IMR-90 (cell line): ENCODE data around the gene PRCP. TPM values are rescaled to one million over a fixed set of nuclear protein-coding genes. Genes with fewer than 3 reads are reported as not detected.

Experiments
- ATAC-seq: fragments of 200-7000 bp; cut with Tn5 transposase; 2 replicates; pipeline ENCODE4 v1.9.1; 2020; ENCODE audit warnings: low read depth, mild to moderate bottlenecking, moderate library complexity
- BruUV-seq: library from RNA; stranded (reverse); fragments of 400-500 nt; replicated peaks from 2 replicates; lab custom pipeline; 2021; lab: Mats Ljungman, UMichigan
- CTCF ChIA-PET: fragments of 300-600 bp; formaldehyde crosslinking; extraction: SDS; loops from one replicate; lab custom pipeline; 2021; ENCODE audit warnings: antibody characterized with exemption; lab: Yijun Ruan, JAX
- POLR2A ChIA-PET: fragments of 300-600 bp; sonication (Branson Sonifier 250); formaldehyde crosslinking; loops from one replicate; lab custom pipeline; 2022; ENCODE audit warnings: antibody characterized with exemption; ENCODE audit not compliant: unreplicated experiment; lab: Charles Lee
- DNase-seq: peaks from one replicate; pipeline ENCODE4 v3.0.0; 2013
- H2AFZ ChIP-seq: replicated peaks from 2 replicates; pipeline ENCODE3; 2013; ENCODE audit warnings: low read length, mild to moderate bottlenecking; ENCODE audit not compliant: poor library complexity
- H2AK5ac ChIP-seq: 2 replicates; pipeline ENCODE4 v1.6.1; 2013; ENCODE audit warnings: low read depth, low read length, inconsistent platforms
- H2AK9ac ChIP-seq: replicated peaks from 2 replicates; pipeline ENCODE3; 2013; ENCODE audit warnings: mild to moderate bottlenecking, low read depth, low read length, moderate library complexity; ENCODE audit not compliant: poor library complexity
- H2BK120ac ChIP-seq: 2 replicates; pipeline ENCODE4 v1.6.1; 2013; ENCODE audit warnings: low read depth, low read length, inconsistent platforms
- H2BK15ac ChIP-seq: 3 replicates; pipeline ENCODE4 v1.6.1; 2013; ENCODE audit warnings: low read depth, low read length, inconsistent platforms
- H2BK20ac ChIP-seq: 2 replicates; pipeline ENCODE4 v1.6.1; 2013; ENCODE audit warnings: low read depth, mild to moderate bottlenecking, inconsistent platforms, low read length, moderate library complexity
- H2BK5ac ChIP-seq: 2 replicates; pipeline ENCODE4 v1.6.1; 2013; ENCODE audit warnings: mild to moderate bottlenecking, low read depth, low read length, inconsistent platforms; ENCODE audit not compliant: poor library complexity, severe bottlenecking
- H3K14ac ChIP-seq: replicated peaks from 2 replicates; pipeline ENCODE4 v1.6.1; 2013; ENCODE audit warnings: low read depth, low read length, inconsistent platforms
- H3K18ac ChIP-seq: 2 replicates; pipeline ENCODE4 v1.6.1; 2013; ENCODE audit warnings: low read depth, low read length, control low read depth
- H3K23ac ChIP-seq: 2 replicates; pipeline ENCODE4 v1.6.1; 2013; ENCODE audit warnings: low read depth, low read length, inconsistent platforms
- H3K27ac ChIP-seq: 2 replicates; pipeline ENCODE4 v1.5.1; 2013; ENCODE audit warnings: mild to moderate bottlenecking, control low read depth, low read length; ENCODE audit not compliant: insufficient read depth
- H3K27me3 ChIP-seq: 2 replicates; pipeline ENCODE4 v1.6.1; 2013; ENCODE audit warnings: low read length; ENCODE audit not compliant: control insufficient read depth, insufficient read depth
- H3K36me3 ChIP-seq: 2 replicates; pipeline ENCODE4 v1.6.1; 2013; ENCODE audit warnings: low read length, mixed read lengths; ENCODE audit not compliant: control insufficient read depth, insufficient read depth
- H3K4ac ChIP-seq: 2 replicates; pipeline ENCODE4 v1.6.1; 2013; ENCODE audit warnings: low read depth, low read length, inconsistent platforms
- H3K4me1 ChIP-seq: 2 replicates; pipeline ENCODE4 v1.6.1; 2013; ENCODE audit warnings: low read length, mixed read lengths; ENCODE audit not compliant: control insufficient read depth, insufficient read depth
- H3K4me2 ChIP-seq: 2 replicates; pipeline ENCODE4 v1.6.1; 2013; ENCODE audit warnings: low read depth, mild to moderate bottlenecking, control low read depth, low read length, moderate library complexity
- H3K4me3 ChIP-seq: 2 replicates; pipeline ENCODE4 v1.5.1; 2013; ENCODE audit warnings: low read depth, mild to moderate bottlenecking, control low read depth, low read length, moderate library complexity; ENCODE audit not compliant: insufficient read depth
- H3K56ac ChIP-seq: 2 replicates; pipeline ENCODE4 v1.6.1; 2013; ENCODE audit warnings: low read length, inconsistent platforms; ENCODE audit not compliant: insufficient read depth; ENCODE audit errors: extremely low read depth
- H3K79me1 ChIP-seq, 2 experiments: 2 replicates each; pipeline ENCODE4 v1.6.1; 2013; ENCODE audit warnings: low read length in 2 of 2, inconsistent platforms in 1 of 2, low read depth in 1 of 2
- H3K9ac ChIP-seq: 2 replicates; pipeline ENCODE4 v1.6.1; 2013; ENCODE audit warnings: low read depth, low read length, control low read depth
- H3K9me1 ChIP-seq: 2 replicates; pipeline ENCODE4 v1.6.1; 2013; ENCODE audit warnings: low read length, inconsistent platforms; ENCODE audit not compliant: insufficient read depth
- H3K9me3 ChIP-seq: 2 replicates; pipeline ENCODE4 v1.6.1; 2013; ENCODE audit warnings: low read length; ENCODE audit not compliant: control insufficient read depth, insufficient read depth
- H4K20me1 ChIP-seq: 2 replicates; pipeline ENCODE4 v1.6.1; 2013; ENCODE audit warnings: low read length, inconsistent platforms; ENCODE audit not compliant: insufficient read depth
- H4K5ac ChIP-seq: 2 replicates; pipeline ENCODE4 v1.6.1; 2013; ENCODE audit warnings: mild to moderate bottlenecking, low read depth, low read length, control low read depth
- H4K8ac ChIP-seq, 2 experiments: 2 replicates each; pipeline ENCODE4 v1.6.1; 2013; ENCODE audit warnings: low read depth in 2 of 2, low read length in 2 of 2, control low read depth in 1 of 2, inconsistent platforms in 1 of 2
- H4K91ac ChIP-seq: 2 replicates; pipeline ENCODE4 v1.6.1; 2013; ENCODE audit warnings: low read depth, low read length, inconsistent platforms; ENCODE audit not compliant: insufficient read depth
- BHLHE40 ChIP-seq: fragments of 150-350 bp; IDR thresholded peaks from 2 replicates; pipeline ENCODE4 v1.6.1; 2016; ENCODE audit warnings: mild to moderate bottlenecking, low read depth, low read length
- CEBPB ChIP-seq: IDR thresholded peaks from 2 replicates; pipeline ENCODE4 v1.6.1; 2012; ENCODE audit warnings: low read depth, low read length, improper control_type of control experiment
- CHD1 ChIP-seq: IDR thresholded peaks from 2 replicates; pipeline ENCODE4 v1.6.1; 2012; ENCODE audit warnings: low read depth, low read length, improper control_type of control experiment
- ELK1 ChIP-seq: fragments of 150-350 bp; IDR thresholded peaks from 2 replicates; pipeline ENCODE4 v1.6.1; 2016; ENCODE audit warnings: low read depth, mild to moderate bottlenecking, low read length, moderate library complexity, borderline replicate concordance
- FOS ChIP-seq: fragments of 150-350 bp; IDR thresholded peaks from 2 replicates; pipeline ENCODE4 v1.6.1; 2016; ENCODE audit warnings: low read depth, low read length
- MAFK ChIP-seq: IDR thresholded peaks from 2 replicates; pipeline ENCODE4 v1.6.1; 2012; ENCODE audit warnings: low read depth, low read length, improper control_type of control experiment
- POLR2A ChIP-seq: IDR thresholded peaks from 2 replicates; pipeline ENCODE4 v1.6.1; 2012; ENCODE audit warnings: mild to moderate bottlenecking, low read depth, low read length
- RAD21 ChIP-seq: IDR thresholded peaks from 2 replicates; pipeline ENCODE4 v1.6.1; 2012; ENCODE audit warnings: low read length, improper control_type of control experiment
- RCOR1 ChIP-seq: IDR thresholded peaks from 2 replicates; pipeline ENCODE4 v1.6.1; 2012; ENCODE audit warnings: mild to moderate bottlenecking, low read length, improper control_type of control experiment; ENCODE audit not compliant: insufficient replicate concordance
- RFX5 ChIP-seq: IDR thresholded peaks from 2 replicates; pipeline ENCODE4 v1.8.0; 2012; ENCODE audit warnings: low read depth, mild to moderate bottlenecking, low read length, moderate library complexity
- SMC3 ChIP-seq: fragments of 150-350 bp; IDR thresholded peaks from 2 replicates; pipeline ENCODE4 v1.6.1; 2016; ENCODE audit warnings: low read depth, mild to moderate bottlenecking, antibody characterized with exemption, low read length, moderate library complexity
- USF2 ChIP-seq: fragments of 150-350 bp; IDR thresholded peaks from 2 replicates; pipeline ENCODE4 v1.6.1; 2017; ENCODE audit warnings: mild to moderate bottlenecking, antibody characterized with exemption, low read length, low read depth
- WGBS, 2 experiments: methylation state at CpG; one replicate each; pipeline versions ENCODE4 v1.1.5 to v1.1.7; 2013; ENCODE audit warnings: missing lambda C conversion rate in 2 of 2; ENCODE audit not compliant: insufficient read length in 1 of 2; ENCODE audit errors: extremely low coverage in 2 of 2; 5-methylcytosine and 5-hydroxymethylcytosine counted together
- dilution Hi-C: fragments of 300-500 bp; cut with HindIII; formaldehyde crosslinking; loops from one replicate; pipeline ENCODE4 v1.14.3; 2018; ENCODE audit warnings: low sequenced_read_pairs; ENCODE audit not compliant: unreplicated experiment
- in situ Hi-C: fragments of 300-500 bp; cut with MboI; formaldehyde crosslinking; loops from 3 replicates; pipeline ENCODE4 v1.14.3; 2019; ENCODE audit warnings: low sequenced_read_pairs, inconsistent platforms, mixed read lengths
- intact Hi-C: fragments of 100-400 bp; cut with micrococcal nuclease; formaldehyde crosslinking; loops from 2 replicates; pipeline ENCODE4 v1.10.0; 2022
- polyA plus RNA-seq, 3 experiments: library from polyadenylated mRNA; depleted of rRNA; stranded (reverse); fragments of >200 nt; gene quantifications; 2 replicates each; pipeline ENCODE4 v1.2.3, GENCODE V29; 2012; ENCODE audit warnings: low replicate concordance in 1 of 3
- total RNA-seq: library from RNA; depleted of rRNA; stranded (reverse); fragments of >200 nt; gene quantifications from 2 replicates; pipeline ENCODE4 v1.2.3, GENCODE V29; 2012

PRCP gene
- total and polyA plus RNA-seq, 2 of the 4 experiments (the other 2 are of a cell fraction): 31.7 to 64.9 TPM

GRCh38 chr11:82842019-82842418, 58.2 kb downstream of the PRCP start:
- no peaks in the 10 kb centered on the region for H3K4me1 ChIP-seq
- H2BK15ac ChIP-seq: no peak overlapping the region
- ChIA-PET CTCF (no interaction called here), POLR2A (no interaction called here)
- intact Hi-C loops: no loop called here
- WGBS, 2 experiments: 100% methylated on average over 1 of the region's 2 CpGs; no CpG with 5 or more reads in 1 of the 2 experiments
- no peak overlapping the region for H3K4me3 ChIP-seq
- no peaks in the 10 kb centered on the region for H3K9me3 ChIP-seq
- no peak overlapping the region for H3K56ac ChIP-seq
- no peaks in the 10 kb centered on the region; the same call in 1 of the 2 replicates for H3K9me1 ChIP-seq
- H2BK5ac ChIP-seq: no peak overlapping the region
- dilution Hi-C loops: no loop called here
- no peak overlapping the region for H3K9ac ChIP-seq
- in situ Hi-C loops: no loop called here
- H2AK9ac ChIP-seq: no peak overlapping the region
- H3K36me3 ChIP-seq: 0 out of 2 replicates have a peak, but pooled peaks cover 3% of the 10 kb centered on the region
- no peaks in the 10 kb centered on the region for H3K27me3 ChIP-seq
- H4K8ac ChIP-seq: no peak overlapping the region
- H3K27ac ChIP-seq: no peak overlapping the region
- no peak overlapping the region; the same call in 1 of the 2 replicates for H2AK5ac ChIP-seq
- H2AFZ ChIP-seq: no peak overlapping the region
- H4K5ac ChIP-seq: no peak overlapping the region
- no peak overlapping the region for H3K18ac ChIP-seq
- no peak overlapping the region for H2BK120ac ChIP-seq
- H3K23ac ChIP-seq: no peak overlapping the region
- ATAC-seq: no peak
- no peaks in the 10 kb centered on the region for H3K79me1 ChIP-seq
- no peak overlapping the region for H3K4ac ChIP-seq
- no peak overlapping the region for H4K91ac ChIP-seq
- H3K14ac ChIP-seq: no peak overlapping the region
- no peak overlapping the region for H3K4me2 ChIP-seq
- no peak for DNase-seq
- no peaks in the 10 kb centered on the region for H4K20me1 ChIP-seq
- H2BK20ac ChIP-seq: no peak overlapping the region
- BruUV-seq: no TSS peak
- TF ChIP-seq USF2 (no peak), BHLHE40 (no peak), FOS (no peak), SMC3 (no peak), MAFK (no peak), CHD1 (no peak), POLR2A (no peak), ELK1 (no peak), RAD21 (no peak), CEBPB (no peak), RCOR1 (no peak), RFX5 (no peak)
